Inflammatory macrophage treated with lipopolysaccharide for 4 hours (primary cell): ENCODE measurements around the gene AFF3.
"Not testable (repeated sequence)": the region's sequence is repeated elsewhere in the genome, so short reads cannot be mapped to it uniquely, and the experiment has no call there.

Experiments
- DNase-seq: peaks from one replicate; pipeline ENCODE4 v3.0.0-alpha.2; 2020

Gene AFF3

GRCh38 chr2:100104718-100105677 is 37.4 kb downstream of the AFF3 start:
- peak; percentile 10 for DNase-seq

GRCh38 chr2:100104265-100104664 is 38.1 kb downstream of the AFF3 start:
- DNase-seq, result not testable (repeated sequence)

GRCh38 chr2:100103527-100104252 is 38.7 kb downstream of the AFF3 start:
- DNase-seq, result not testable (repeated sequence)

- not testable (repeated sequence) for DNase-seq
Observed at GRCh38 chr2:100102466-100103180, 39.8 kb downstream of the AFF3 start.

GRCh38 chr2:100098855-100099254 is 43.5 kb downstream of the AFF3 start:
- DNase-seq, result not testable (repeated sequence)

- not testable (repeated sequence) for DNase-seq
Observed at GRCh38 chr2:100097611-100098294, 44.6 kb downstream of the AFF3 start.

- DNase-seq, result not testable (repeated sequence)
Observed at GRCh38 chr2:100095845-100096244, 46.5 kb downstream of the AFF3 start.

- not testable (repeated sequence) for DNase-seq
Observed at GRCh38 chr2:100091807-100092206, 50.6 kb downstream of the AFF3 start.

- DNase-seq, result not testable (repeated sequence)
Observed at GRCh38 chr2:100085744-100086143, 56.6 kb downstream of the AFF3 start.

GRCh38 chr2:100083421-100084216 is 58.8 kb downstream of the AFF3 start:
- not testable (repeated sequence) for DNase-seq

GRCh38 chr2:100082302-100082978 is 60.0 kb downstream of the AFF3 start:
- DNase-seq, result not testable (repeated sequence)

- no peak for DNase-seq
Observed at GRCh38 chr2:100077935-100078334, 64.5 kb downstream of the AFF3 start.

GRCh38 chr2:100077456-100077855 is 64.9 kb downstream of the AFF3 start:
- peak; percentile 47 for DNase-seq

- DNase-seq, result no peak
Observed at GRCh38 chr2:100075532-100075931, 66.9 kb downstream of the AFF3 start.

GRCh38 chr2:100073110-100073509 is 69.3 kb downstream of the AFF3 start:
- DNase-seq, result no peak

GRCh38 chr2:100072503-100072902 is 69.9 kb downstream of the AFF3 start:
- DNase-seq, result no peak

- DNase-seq, result no peak
Observed at GRCh38 chr2:100071335-100072043, 70.9 kb downstream of the AFF3 start.

GRCh38 chr2:100070078-100070477 is 72.3 kb downstream of the AFF3 start:
- peak; percentile 30 for DNase-seq

- no peak for DNase-seq
Observed at GRCh38 chr2:100068395-100068794, 74.0 kb downstream of the AFF3 start.

- DNase-seq, result no peak
Observed at GRCh38 chr2:100067784-100068183, 74.6 kb downstream of the AFF3 start.
